ENCODE data around the gene REG4. TPM values are rescaled to one million over a fixed set of nuclear protein-coding genes. Genes with fewer than 3 reads are reported as not detected.
A peak's percentile ranks its signal among the peaks of the same experiment; 100 is the strongest.

The REG4 gene
- polyA plus RNA-seq, 3 donors: not detected

DNA sequence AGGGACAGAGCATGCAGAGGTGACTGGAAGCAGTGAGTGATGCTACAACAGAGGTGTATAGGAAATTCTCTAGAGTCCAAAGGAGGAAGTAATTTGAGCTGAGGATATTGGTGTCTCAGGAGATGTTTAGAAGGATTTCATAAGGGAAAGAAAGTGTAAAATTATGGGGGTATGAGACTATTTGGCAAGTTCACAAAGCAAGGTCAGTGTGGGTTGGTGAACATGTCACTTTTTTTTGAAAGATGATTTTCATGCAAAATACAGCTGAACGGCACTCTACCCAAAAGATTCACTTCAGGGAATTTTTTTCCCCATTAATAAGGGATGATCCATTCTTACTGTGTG lies 66.7 kb downstream of the REG4 start:
- no peaks in the 10 kb centered on the region for H3K79me2 ChIP-seq (ENCODE audit: insufficient read depth, low read length)
- H3K9me3 Mint-ChIP-seq: peaks cover 0 to 2% (median 0%) of the 10 kb centered on the region in 7 donors
- no peak overlapping the region for H3K4me3 ChIP-seq (replicated peaks in 1 of 3; ENCODE audit: low read depth in 2 of 3, low read length in 3 of 3)
- WGBS (ENCODE audit: insufficient coverage): no CpG with 5 or more reads among the region's 1 CpG
- H3K27me3 ChIP-seq (ENCODE audit: control insufficient read depth in 2 of 2, insufficient read depth in 2 of 2, low read length in 2 of 2): no peaks in the 10 kb centered on the region
- peaks cover 0 to under 1% (median under 1%) of the 10 kb centered on the region in 3 donors for H3K27me3 Mint-ChIP-seq (ENCODE audit: low read depth in 3 of 3)
- peaks cover 0 to 7% of the 10 kb centered on the region in 2 donors for H3K36me3 Mint-ChIP-seq
- H3K4me1 Mint-ChIP-seq: peaks cover 14% of the 10 kb centered on the region
- intact Hi-C loops (cut with micrococcal nuclease): no loop called here
- H3K4me1 ChIP-seq (ENCODE audit: control insufficient read depth in 1 of 2, insufficient read depth in 2 of 2, low read length in 2 of 2): no peaks in the 10 kb centered on the region
- no peaks in the 10 kb centered on the region for H3K9me3 ChIP-seq (replicated peaks in 1 of 2; ENCODE audit: control insufficient read depth in 1 of 2, insufficient read depth in 1 of 2, low read length in 2 of 2)
- no peak overlapping the region for H3K27ac Mint-ChIP-seq
- TF ChIP-seq, protein P1, sequence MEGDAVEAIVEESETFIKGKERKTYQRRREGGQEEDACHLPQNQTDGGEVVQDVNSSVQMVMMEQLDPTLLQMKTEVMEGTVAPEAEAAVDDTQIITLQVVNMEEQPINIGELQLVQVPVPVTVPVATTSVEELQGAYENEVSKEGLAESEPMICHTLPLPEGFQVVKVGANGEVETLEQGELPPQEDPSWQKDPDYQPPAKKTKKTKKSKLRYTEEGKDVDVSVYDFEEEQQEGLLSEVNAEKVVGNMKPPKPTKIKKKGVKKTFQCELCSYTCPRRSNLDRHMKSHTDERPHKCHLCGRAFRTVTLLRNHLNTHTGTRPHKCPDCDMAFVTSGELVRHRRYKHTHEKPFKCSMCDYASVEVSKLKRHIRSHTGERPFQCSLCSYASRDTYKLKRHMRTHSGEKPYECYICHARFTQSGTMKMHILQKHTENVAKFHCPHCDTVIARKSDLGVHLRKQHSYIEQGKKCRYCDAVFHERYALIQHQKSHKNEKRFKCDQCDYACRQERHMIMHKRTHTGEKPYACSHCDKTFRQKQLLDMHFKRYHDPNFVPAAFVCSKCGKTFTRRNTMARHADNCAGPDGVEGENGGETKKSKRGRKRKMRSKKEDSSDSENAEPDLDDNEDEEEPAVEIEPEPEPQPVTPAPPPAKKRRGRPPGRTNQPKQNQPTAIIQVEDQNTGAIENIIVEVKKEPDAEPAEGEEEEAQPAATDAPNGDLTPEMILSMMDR (IDR thresholded peaks at IDR 0.05): no peak
- no peak for DNase-seq
- no peak overlapping the region for H3K4me3 Mint-ChIP-seq
- no peak overlapping the region for H3K4me2 ChIP-seq (replicated peaks; ENCODE audit: extremely low read depth, low read length, poor library complexity, severe bottlenecking)
- H3K36me3 ChIP-seq (replicated peaks in 1 of 2; ENCODE audit: control insufficient read depth in 1 of 2, insufficient read depth in 2 of 2, low read length in 2 of 2): peaks cover 0 to 16% of the 10 kb centered on the region in 2 donors
- no peak overlapping the region for H3K9ac ChIP-seq (ENCODE audit: insufficient read depth, low read length, poor library complexity, severe bottlenecking)
- H3K27ac ChIP-seq (ENCODE audit: low read depth in 1 of 2, low read length in 2 of 2): no peak overlapping the region
- H4K20me1 ChIP-seq (ENCODE audit: insufficient read depth, low read length): no peaks in the 10 kb centered on the region
- H2AFZ ChIP-seq (ENCODE audit: insufficient read depth, low read depth, low read length, poor library complexity, severe bottlenecking): peak overlapping the region; percentile 43

Other genes with a start within 250 kb of the REG4 start
- 1 to 10 TPM in 1 of 3 donors, under 1 TPM in 2; 0.37 to 3.1 (median 0.49) TPM for gene ZNF697, start 163.2 kb downstream of the REG4 start, polyA plus RNA-seq
- gene PHGDH, start 99.5 kb downstream of the REG4 start, polyA plus RNA-seq: under 1 TPM; 0.09 to 0.44 (median 0.20) TPM
- not detected for gene HMGCS2, start 42.6 kb downstream of the REG4 start, polyA plus RNA-seq
- gene ADAM30, start 85.1 kb upstream of the REG4 start, polyA plus RNA-seq: not detected

Data from CD14-positive monocyte (primary cell).